MM.1S (cell line): Measurements from ENCODE around the gene APLNR.

Experiments used
- CTCF ChIP-seq: fragments of 300-600 bp; sonication (generic); IDR thresholded peaks from 2 replicates; pipeline ENCODE4 v1.5.1; 2016; ENCODE audit warnings: antibody characterized with exemption, low read length, mixed read lengths
- EZH2 ChIP-seq: fragments of 300-600 bp; sonication (generic); optimal IDR thresholded peaks from 2 replicates; pipeline ENCODE3; 2017; ENCODE audit warnings: low read depth, mild to moderate bottlenecking, antibody characterized with exemption, low read length, mixed read lengths

GRCh38 chr11:57190548-57190947 lies 46.5 kb downstream of the APLNR start:
- TF ChIP-seq EZH2 (no peak), CTCF (no peak)
